Renal pelvis (tissue), 4 donors: Measurements from ENCODE around the gene STX16. TPM values are rescaled to one million over a fixed set of nuclear protein-coding genes. Genes with fewer than 3 reads are reported as not detected.

ENCODE experiments used
- DNase-seq: peaks from one replicate; pipeline ENCODE4 v3.0.0-alpha.2; 2013
- polyA plus RNA-seq, 3 donors: library from polyadenylated mRNA; unstranded; fragments of 120-200 nt; gene quantifications; one replicate each; pipeline ENCODE4 v1.2.1, GENCODE V29; 2013; ENCODE audit not compliant: insufficient read length in 3 of 3

Gene STX16
- polyA plus RNA-seq, 3 donors: 49.6 to 89.2 (median 76.7) TPM

GRCh38 chr20:58614984-58615760 lies 35.9 kb upstream of the STX16 start:
- DNase-seq: no peak

GRCh38 chr20:58616411-58616810 lies 34.7 kb upstream of the STX16 start:
- no peak for DNase-seq

GRCh38 chr20:58617158-58617557 lies 33.9 kb upstream of the STX16 start:
- no peak for DNase-seq

- DNase-seq: no peak
These were observed 32.6 kb upstream of the STX16 start for GRCh38 chr20:58618351-58619076.

GRCh38 chr20:58619077-58619863 lies 31.8 kb upstream of the STX16 start:
- DNase-seq: no peak

GRCh38 chr20:58619864-58620431 lies 31.1 kb upstream of the STX16 start:
- DNase-seq: no peak

- DNase-seq: no peak
These were observed 29.1 kb upstream of the STX16 start for GRCh38 chr20:58621906-58622548.

- no peak for DNase-seq
These were observed 28.2 kb upstream of the STX16 start for GRCh38 chr20:58622671-58623578.

- no peak for DNase-seq
These were observed 27.3 kb upstream of the STX16 start for GRCh38 chr20:58623579-58624473.

GRCh38 chr20:58624687-58625086 lies 26.4 kb upstream of the STX16 start:
- DNase-seq: no peak

- DNase-seq: no peak
These were observed 25.5 kb upstream of the STX16 start for GRCh38 chr20:58625585-58625984.

- no peak for DNase-seq
These were observed 25.0 kb upstream of the STX16 start for GRCh38 chr20:58626051-58626450.

- no peak for DNase-seq
These were observed 23.6 kb upstream of the STX16 start for GRCh38 chr20:58627212-58628072.

GRCh38 chr20:58628491-58629214 lies 22.4 kb upstream of the STX16 start:
- DNase-seq: no peak

GRCh38 chr20:58629215-58629580 lies 21.9 kb upstream of the STX16 start:
- no peak for DNase-seq

- DNase-seq: no peak
These were observed 21.0 kb upstream of the STX16 start for GRCh38 chr20:58630063-58630462.

GRCh38 chr20:58633161-58634053 lies 17.7 kb upstream of the STX16 start:
- no peak for DNase-seq
